HepG2 (cell line): Measurements from ENCODE around the gene C16orf54. TPM values are rescaled to one million over a fixed set of nuclear protein-coding genes. Genes with fewer than 3 reads are reported as not detected.

ENCODE experiments used
- ATAC-seq: fragments of 200-7000 bp; cut with Tn5 transposase; 3 replicates; pipeline ENCODE4 v1.9.1; 2020; ENCODE audit warnings: mild to moderate bottlenecking, moderate library complexity
- BruUV-seq: library from RNA; stranded (reverse); fragments of 400-500 nt; replicated peaks from 2 replicates; lab custom pipeline; 2021; lab: Mats Ljungman, UMichigan
- CTCF ChIA-PET: fragments of 300-600 bp; formaldehyde crosslinking; extraction: SDS; loops from one replicate; lab custom pipeline; 2021; ENCODE audit warnings: low total read pairs, inconsistent platforms, low intra/inter-chr PET ratio; lab: Yijun Ruan, JAX
- POLR2A ChIA-PET: fragments of 350-600 bp; sonication (Branson Sonifier 250); formaldehyde crosslinking; loops from one replicate; lab custom pipeline; 2020; ENCODE audit warnings: antibody characterized with exemption, inconsistent platforms; lab: Yijun Ruan, JAX
- DNase-seq: peaks from one replicate; pipeline ENCODE4 v3.0.0-alpha.2; 2015; ENCODE audit warnings: low spot score
- FAIRE-seq: peaks from 3 replicates; lab custom pipeline; 2011; peaks lifted over from hg19 to GRCh38; lab: Jason Lieb, UNC
- H2AFZ ChIP-seq: one replicate; pipeline ENCODE4 v1.6.1; 2011; ENCODE audit warnings: low read length, inconsistent platforms
- H3K27ac ChIP-seq: fragments of 300-600 bp; 3 replicates; pipeline ENCODE4 v1.8.0; 2011; ENCODE audit warnings: mixed run types, mild to moderate bottlenecking, mixed read lengths, low read length, inconsistent platforms; ENCODE audit not compliant: insufficient read depth; ENCODE audit errors: extremely low read length
- H3K27me3 ChIP-seq, 2 experiments: fragments of 200-600 bp in 1 of 2; 2 replicates in 1 of 2; 3 replicates in 1 of 2; pipeline versions ENCODE4 v1.6.0 to v1.8.0; 2011; ENCODE audit warnings: low read length in 2 of 2, mild to moderate bottlenecking in 2 of 2, moderate library complexity in 2 of 2, inconsistent platforms in 1 of 2; ENCODE audit not compliant: insufficient read depth in 2 of 2, control insufficient read depth in 1 of 2
- H3K36me3 ChIP-seq, 2 experiments: fragments of 200-600 bp in 1 of 2; replicated peaks in 1 of 2; 2 replicates in 1 of 2; 3 replicates in 1 of 2; pipeline versions ENCODE4 v1.5.1 to v1.8.0; 2011; ENCODE audit warnings: low read length in 2 of 2, inconsistent platforms in 1 of 2; ENCODE audit not compliant: insufficient read depth in 2 of 2, control insufficient read depth in 1 of 2
- H3K4me1 ChIP-seq: 2 replicates; pipeline ENCODE4 v1.5.1; 2012; ENCODE audit warnings: low read length, inconsistent platforms; ENCODE audit not compliant: insufficient read depth
- H3K4me2 ChIP-seq: 2 replicates; pipeline ENCODE4 v1.6.0; 2011; ENCODE audit warnings: low read depth, low read length, inconsistent platforms
- H3K4me3 ChIP-seq, 3 experiments: fragments of 200-600 bp in 1 of 3; sonication (generic), shearing (Covaris generic) in 1 of 3; replicated peaks in 1 of 3; 2 replicates each; pipeline ENCODE4 v1.5.1; 2011 to 2016; ENCODE audit warnings: low read length in 3 of 3, inconsistent platforms in 2 of 3, low read depth in 2 of 3, mild to moderate bottlenecking in 2 of 3, control low read depth in 1 of 3, mixed read lengths in 1 of 3; ENCODE audit not compliant: insufficient read depth in 1 of 3
- H3K79me2 ChIP-seq: one replicate; pipeline ENCODE4 v1.6.1; 2011; ENCODE audit warnings: low read length, inconsistent platforms; ENCODE audit not compliant: insufficient read depth
- H3K9ac ChIP-seq: 2 replicates; pipeline ENCODE4 v1.6.0; 2011; ENCODE audit warnings: mild to moderate bottlenecking, low read depth, low read length, inconsistent platforms; ENCODE audit not compliant: insufficient read depth
- H3K9me3 ChIP-seq: 2 replicates; pipeline ENCODE4 v1.5.1; 2012; ENCODE audit warnings: mild to moderate bottlenecking, low read length
- H4K20me1 ChIP-seq: 2 replicates; pipeline ENCODE4 v1.6.0; 2011; ENCODE audit warnings: inconsistent platforms, mild to moderate bottlenecking, low read length, moderate library complexity; ENCODE audit not compliant: insufficient read depth
- ATF1 ChIP-seq: IDR thresholded peaks from 2 replicates; pipeline ENCODE4 v1.6.1; 2016; ENCODE audit warnings: mild to moderate bottlenecking, control low read depth
- DRAP1 ChIP-seq: IDR thresholded peaks from 2 replicates; pipeline ENCODE4 v1.6.1; 2016; ENCODE audit warnings: missing genetic modification reagents, missing compliant biosample characterization
- ESRRA ChIP-seq: sonication (generic); formaldehyde crosslinking; IDR thresholded peaks from 2 replicates; pipeline ENCODE4 v1.5.1; 2020; ENCODE audit warnings: mild to moderate bottlenecking, low read depth, missing genetic modification reagents
- GATA4 ChIP-seq: sonication (generic); IDR thresholded peaks from 2 replicates; pipeline ENCODE4 v1.6.1; 2016; ENCODE audit warnings: antibody characterized with exemption, low read depth, borderline replicate concordance
- GRHL1 ChIP-seq: sonication (generic); formaldehyde crosslinking; conservative IDR thresholded peaks from 2 replicates; pipeline ENCODE4 v1.8.0; 2022; ENCODE audit warnings: missing genetic modification reagents
- KAT2B ChIP-seq: fragments of 150-350 bp; IDR thresholded peaks from 2 replicates; pipeline ENCODE4 v1.6.1; 2014; ENCODE audit warnings: low read depth, low read length, borderline replicate concordance
- MED1 ChIP-seq: sonication (generic); formaldehyde crosslinking; IDR thresholded peaks from 2 replicates; pipeline ENCODE4 v1.4.0; 2020; ENCODE audit warnings: missing genetic modification reagents
- NFIB ChIP-seq: sonication (generic); formaldehyde crosslinking; IDR thresholded peaks from 2 replicates; pipeline ENCODE4 v1.9.0; 2021; ENCODE audit warnings: missing genetic modification reagents, mild to moderate bottlenecking, borderline replicate concordance
- NFKB2 ChIP-seq: sonication (generic); formaldehyde crosslinking; IDR thresholded peaks from 2 replicates; pipeline ENCODE4 v1.4.0; 2020; ENCODE audit warnings: missing genetic modification reagents, borderline replicate concordance
- NKX3-1 ChIP-seq: sonication (generic); formaldehyde crosslinking; IDR thresholded peaks from 2 replicates; pipeline ENCODE4 v1.5.0; 2020; ENCODE audit warnings: missing genetic modification reagents
- XBP1 ChIP-seq: sonication (generic); formaldehyde crosslinking; IDR thresholded peaks from 2 replicates; pipeline ENCODE4 v1.5.0; 2020; ENCODE audit warnings: missing genetic modification reagents
- ZBTB4 ChIP-seq: sonication (generic); formaldehyde crosslinking; IDR thresholded peaks from 2 replicates; pipeline ENCODE4 v1.4.0; 2020; ENCODE audit warnings: missing genetic modification reagents, mild to moderate bottlenecking, borderline replicate concordance
- ZNF280B ChIP-seq: sonication (generic); formaldehyde crosslinking; IDR thresholded peaks from 2 replicates; pipeline ENCODE4 v1.5.0; 2020; ENCODE audit warnings: missing genetic modification reagents, mild to moderate bottlenecking, borderline replicate concordance
- WGBS: methylation state at CpG from one replicate; pipeline ENCODE4 v1.1.6; 2017; ENCODE audit warnings: low lambda C conversion rate; 5-methylcytosine and 5-hydroxymethylcytosine counted together
- in situ Hi-C: cut with HindIII; loops from 2 replicates; pipeline ENCODE4 v1.10.0; 2017; ENCODE audit warnings: low pct_unique_long_range_greater_than_20kb; ENCODE audit not compliant: extremely low pct_ligation_motif_present
- intact Hi-C: fragments of 100-400 bp; cut with micrococcal nuclease; formaldehyde crosslinking; loops from one replicate; pipeline ENCODE4 v1.10.0; 2022; ENCODE audit not compliant: unreplicated experiment
- polyA plus RNA-seq, 8 experiments: library from polyadenylated mRNA; depleted of rRNA in 3 of 8; stranded (reverse) in 7 of 8; unstranded in 1 of 8; fragments of >200 nt; fragmentation: Illumina TruSeq in 4 of 8; extraction: Trizol in 4 of 8; gene quantifications; 2 replicates each; pipeline versions ENCODE4 v1.2.1 to v1.2.3, GENCODE V29; 2011 to 2016; ENCODE audit warnings: low read depth in 4 of 8, missing spikeins in 1 of 8, mixed read lengths in 1 of 8; ENCODE audit not compliant: insufficient read depth in 1 of 8
- total RNA-seq, 5 experiments: library from RNA; depleted of rRNA; stranded (reverse); fragments of >200 nt; fragmentation: Illumina TruSeq; extraction: Trizol; gene quantifications; 2 replicates each; pipeline ENCODE4 v1.2.3, GENCODE V29; 2016; ENCODE audit warnings: low read depth in 1 of 5
- TF ChIP-seq, protein P1 (sequence below): sonication (generic); formaldehyde crosslinking; IDR thresholded peaks from 2 replicates; pipeline ENCODE4 v1.5.1; 2020; ENCODE audit warnings: missing genetic modification reagents, mild to moderate bottlenecking, borderline replicate concordance
- TF ChIP-seq, protein P2 (sequence below): sonication (generic); formaldehyde crosslinking; conservative IDR thresholded peaks from 2 replicates; pipeline ENCODE4 v1.8.0; 2022; ENCODE audit warnings: mild to moderate bottlenecking, moderate library complexity, missing genetic modification reagents

C16orf54 gene
- total and polyA plus RNA-seq, 2 of the 13 experiments (the other 11 are each of a cell fraction or from before 2014, with no cell fraction given): not detected

DNA sequence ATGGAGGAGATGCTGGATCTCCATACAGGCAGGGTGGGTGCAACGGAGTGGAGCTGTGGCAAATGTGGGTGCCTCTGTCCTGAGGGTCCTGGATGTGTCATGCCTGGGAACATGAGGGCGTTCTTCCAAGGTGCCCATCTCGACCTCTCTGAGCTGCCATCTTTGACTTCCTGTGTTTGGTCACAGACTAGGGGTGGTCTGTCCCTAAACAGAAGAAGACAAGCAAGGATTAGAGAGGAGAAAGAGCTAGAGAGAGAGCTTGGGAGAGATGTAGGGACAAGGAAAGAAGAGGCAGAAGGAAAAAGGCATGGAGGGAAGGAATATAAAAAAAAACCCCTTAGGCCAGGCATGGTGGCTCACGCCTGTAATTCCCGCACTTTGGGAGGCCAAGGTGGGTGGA lies 28.9 kb upstream of the C16orf54 start:
- no peaks in the 10 kb centered on the region for H3K9me3 ChIP-seq
- no peak overlapping the region for H3K9ac ChIP-seq
- FAIRE-seq (no peak), DNase-seq (no peak), ATAC-seq (no peak)
- H3K36me3 ChIP-seq: no peaks in the 10 kb centered on the region
- BruUV-seq: no TSS peak
- no peak overlapping the region for H3K27ac ChIP-seq
- no peak overlapping the region for H3K4me2 ChIP-seq
- no peak overlapping the region for H3K4me3 ChIP-seq
- POLR2A ChIA-PET: interaction anchor here (1.6 kb wide), 1 partner anchor 15 kb away, joined by 5 read pairs; the partner anchor contains the start of gene KIF22
- H3K79me2 ChIP-seq: no peaks in the 10 kb centered on the region
- H4K20me1 ChIP-seq: no peaks in the 10 kb centered on the region
- H3K27me3 ChIP-seq: peaks cover 0 to 13% of the 10 kb centered on the region in 2 experiments; a peak in 4 of 5 replicates
- in situ Hi-C loops: no loop called here
- CTCF ChIA-PET: no interaction called here
- peaks cover 68% of the 10 kb centered on the region for H3K4me1 ChIP-seq
- no peak overlapping the region for H2AFZ ChIP-seq
- intact Hi-C loops: no loop called here
- 48% methylated on average over 5 of the region's 5 CpGs for WGBS
- TF ChIP-seq GRHL1: no peak
- TF ChIP-seq ZBTB4 (CRISPR knock-in tag): no peak
- no peak for TF ChIP-seq XBP1 (CRISPR knock-in tag)
- TF ChIP-seq NKX3-1 (CRISPR knock-in tag): no peak
- TF ChIP-seq ESRRA (CRISPR knock-in tag): no peak
- TF ChIP-seq, protein P1, sequence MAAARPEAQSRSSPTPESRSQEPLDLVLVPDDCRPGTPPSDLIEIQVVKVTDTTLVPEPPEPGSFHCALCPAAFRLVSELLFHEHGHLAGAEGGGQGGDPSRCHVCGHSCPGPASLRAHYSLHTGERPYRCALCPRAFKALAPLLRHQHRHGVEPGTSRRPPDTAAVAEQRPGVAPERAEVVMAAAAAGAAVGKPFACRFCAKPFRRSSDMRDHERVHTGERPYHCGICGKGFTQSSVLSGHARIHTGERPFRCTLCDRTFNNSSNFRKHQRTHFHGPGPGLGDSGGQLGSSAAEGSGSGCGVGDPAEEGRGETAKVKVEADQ (CRISPR knock-in tag): no peak
- no peak for TF ChIP-seq MED1
- no peak for TF ChIP-seq GATA4
- TF ChIP-seq DRAP1 (CRISPR knock-in tag): no peak
- TF ChIP-seq NFIB (CRISPR knock-in tag): no peak
- TF ChIP-seq ZNF280B: no peak
- TF ChIP-seq ATF1 (CRISPR knock-in tag): no peak
- TF ChIP-seq NFKB2 (CRISPR knock-in tag): no peak
- TF ChIP-seq, protein P2, sequence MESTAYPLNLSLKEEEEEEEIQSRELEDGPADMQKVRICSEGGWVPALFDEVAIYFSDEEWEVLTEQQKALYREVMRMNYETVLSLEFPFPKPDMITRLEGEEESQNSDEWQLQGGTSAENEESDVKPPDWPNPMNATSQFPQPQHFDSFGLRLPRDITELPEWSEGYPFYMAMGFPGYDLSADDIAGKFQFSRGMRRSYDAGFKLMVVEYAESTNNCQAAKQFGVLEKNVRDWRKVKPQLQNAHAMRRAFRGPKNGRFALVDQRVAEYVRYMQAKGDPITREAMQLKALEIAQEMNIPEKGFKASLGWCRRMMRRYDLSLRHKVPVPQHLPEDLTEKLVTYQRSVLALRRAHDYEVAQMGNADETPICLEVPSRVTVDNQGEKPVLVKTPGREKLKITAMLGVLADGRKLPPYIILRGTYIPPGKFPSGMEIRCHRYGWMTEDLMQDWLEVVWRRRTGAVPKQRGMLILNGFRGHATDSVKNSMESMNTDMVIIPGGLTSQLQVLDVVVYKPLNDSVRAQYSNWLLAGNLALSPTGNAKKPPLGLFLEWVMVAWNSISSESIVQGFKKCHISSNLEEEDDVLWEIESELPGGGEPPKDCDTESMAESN: no peak
- TF ChIP-seq KAT2B: no peak
